ENCODE measurements around the gene TRERF1.

Gene TRERF1

GRCh38 chr6:42320762-42321161 is 131.0 kb downstream of the TRERF1 start:
- Histone ChIP-seq H3K4me3 (ENCODE audit: low read length) (no peak overlapping the region), H3K9ac (ENCODE audit: low read length) (no peak overlapping the region), H3K4me1 (ENCODE audit: control insufficient read depth, low read depth, low read length) (peaks cover 8% of the 10 kb centered on the region), H3K36me3 (ENCODE audit: control insufficient read depth, low read depth, low read length) (no peaks in the 10 kb centered on the region), H3K27ac (ENCODE audit: low read length) (no peak overlapping the region), H3K27me3 (ENCODE audit: control insufficient read depth, insufficient read depth, low read length) (no peaks in the 10 kb centered on the region), H3K9me3 (ENCODE audit: control insufficient read depth, low read depth, low read length) (no peaks in the 10 kb centered on the region)

- H3K9ac ChIP-seq (ENCODE audit: low read length) = no peak overlapping the region
- no peaks in the 10 kb centered on the region for H3K9me3 ChIP-seq (ENCODE audit: control insufficient read depth, low read depth, low read length)
- H3K4me1 ChIP-seq (ENCODE audit: control insufficient read depth, low read depth, low read length) = peaks cover 8% of the 10 kb centered on the region
- no peak overlapping the region for H3K4me3 ChIP-seq (ENCODE audit: low read length)
- no peaks in the 10 kb centered on the region for H3K27me3 ChIP-seq (ENCODE audit: control insufficient read depth, insufficient read depth, low read length)
- H3K27ac ChIP-seq (ENCODE audit: low read length) = no peak overlapping the region
- no peaks in the 10 kb centered on the region for H3K36me3 ChIP-seq (ENCODE audit: control insufficient read depth, low read depth, low read length)
These were observed 133.2 kb downstream of the TRERF1 start for GRCh38 chr6:42318480-42318879.

GRCh38 chr6:42316981-42317380 is 134.7 kb downstream of the TRERF1 start:
- Histone ChIP-seq H3K36me3 (ENCODE audit: control insufficient read depth, low read depth, low read length) (no peaks in the 10 kb centered on the region), H3K4me3 (ENCODE audit: low read length) (no peak overlapping the region), H3K9ac (ENCODE audit: low read length) (no peak overlapping the region), H3K4me1 (ENCODE audit: control insufficient read depth, low read depth, low read length) (peaks cover 8% of the 10 kb centered on the region), H3K27me3 (ENCODE audit: control insufficient read depth, insufficient read depth, low read length) (no peaks in the 10 kb centered on the region), H3K27ac (ENCODE audit: low read length) (no peak overlapping the region), H3K9me3 (ENCODE audit: control insufficient read depth, low read depth, low read length) (no peaks in the 10 kb centered on the region)

- Histone ChIP-seq H3K9ac (ENCODE audit: low read length) (no peak overlapping the region), H3K27me3 (ENCODE audit: control insufficient read depth, insufficient read depth, low read length) (no peaks in the 10 kb centered on the region), H3K27ac (ENCODE audit: low read length) (no peak overlapping the region), H3K4me1 (ENCODE audit: control insufficient read depth, low read depth, low read length) (peaks cover 8% of the 10 kb centered on the region), H3K9me3 (ENCODE audit: control insufficient read depth, low read depth, low read length) (no peaks in the 10 kb centered on the region), H3K36me3 (ENCODE audit: control insufficient read depth, low read depth, low read length) (no peaks in the 10 kb centered on the region), H3K4me3 (ENCODE audit: low read length) (no peak overlapping the region)
These were observed 135.4 kb downstream of the TRERF1 start for GRCh38 chr6:42315991-42316970.

- H3K4me1 ChIP-seq (ENCODE audit: control insufficient read depth, low read depth, low read length) = peaks cover 8% of the 10 kb centered on the region
- H3K9ac ChIP-seq (ENCODE audit: low read length) = no peak overlapping the region
- H3K36me3 ChIP-seq (ENCODE audit: control insufficient read depth, low read depth, low read length) = no peaks in the 10 kb centered on the region
- no peak overlapping the region for H3K4me3 ChIP-seq (ENCODE audit: low read length)
- H3K27me3 ChIP-seq (ENCODE audit: control insufficient read depth, insufficient read depth, low read length) = no peaks in the 10 kb centered on the region
- no peaks in the 10 kb centered on the region for H3K9me3 ChIP-seq (ENCODE audit: control insufficient read depth, low read depth, low read length)
- H3K27ac ChIP-seq (ENCODE audit: low read length) = no peak overlapping the region
These were observed 136.3 kb downstream of the TRERF1 start for GRCh38 chr6:42315259-42315990.

GRCh38 chr6:42314571-42315258 is 137.0 kb downstream of the TRERF1 start:
- H3K9me3 ChIP-seq (ENCODE audit: control insufficient read depth, low read depth, low read length) = no peaks in the 10 kb centered on the region
- H3K4me3 ChIP-seq (ENCODE audit: low read length) = no peak overlapping the region
- no peak overlapping the region for H3K9ac ChIP-seq (ENCODE audit: low read length)
- H3K27me3 ChIP-seq (ENCODE audit: control insufficient read depth, insufficient read depth, low read length) = no peaks in the 10 kb centered on the region
- H3K36me3 ChIP-seq (ENCODE audit: control insufficient read depth, low read depth, low read length) = no peaks in the 10 kb centered on the region
- H3K27ac ChIP-seq (ENCODE audit: low read length) = no peak overlapping the region
- H3K4me1 ChIP-seq (ENCODE audit: control insufficient read depth, low read depth, low read length) = peaks cover 8% of the 10 kb centered on the region

- peaks cover 8% of the 10 kb centered on the region for H3K4me1 ChIP-seq (ENCODE audit: control insufficient read depth, low read depth, low read length)
- no peaks in the 10 kb centered on the region for H3K9me3 ChIP-seq (ENCODE audit: control insufficient read depth, low read depth, low read length)
- no peak overlapping the region for H3K27ac ChIP-seq (ENCODE audit: low read length)
- H3K9ac ChIP-seq (ENCODE audit: low read length) = no peak overlapping the region
- H3K4me3 ChIP-seq (ENCODE audit: low read length) = no peak overlapping the region
- no peaks in the 10 kb centered on the region for H3K36me3 ChIP-seq (ENCODE audit: control insufficient read depth, low read depth, low read length)
- no peaks in the 10 kb centered on the region for H3K27me3 ChIP-seq (ENCODE audit: control insufficient read depth, insufficient read depth, low read length)
These were observed 137.7 kb downstream of the TRERF1 start for GRCh38 chr6:42313941-42314570.

- Histone ChIP-seq H3K4me1 (ENCODE audit: control insufficient read depth, low read depth, low read length) (peaks cover 8% of the 10 kb centered on the region), H3K9ac (ENCODE audit: low read length) (no peak overlapping the region), H3K27ac (ENCODE audit: low read length) (no peak overlapping the region), H3K9me3 (ENCODE audit: control insufficient read depth, low read depth, low read length) (no peaks in the 10 kb centered on the region), H3K27me3 (ENCODE audit: control insufficient read depth, insufficient read depth, low read length) (no peaks in the 10 kb centered on the region), H3K4me3 (ENCODE audit: low read length) (no peak overlapping the region), H3K36me3 (ENCODE audit: control insufficient read depth, low read depth, low read length) (no peaks in the 10 kb centered on the region)
These were observed 138.7 kb downstream of the TRERF1 start for GRCh38 chr6:42313038-42313437.

- no peak overlapping the region for H3K27ac ChIP-seq (ENCODE audit: low read length)
- peaks cover 5% of the 10 kb centered on the region for H3K4me1 ChIP-seq (ENCODE audit: control insufficient read depth, low read depth, low read length)
- no peak overlapping the region for H3K4me3 ChIP-seq (ENCODE audit: low read length)
- no peaks in the 10 kb centered on the region for H3K9me3 ChIP-seq (ENCODE audit: control insufficient read depth, low read depth, low read length)
- H3K9ac ChIP-seq (ENCODE audit: low read length) = no peak overlapping the region
- H3K27me3 ChIP-seq (ENCODE audit: control insufficient read depth, insufficient read depth, low read length) = no peaks in the 10 kb centered on the region
- no peaks in the 10 kb centered on the region for H3K36me3 ChIP-seq (ENCODE audit: control insufficient read depth, low read depth, low read length)
These were observed 144.6 kb downstream of the TRERF1 start for GRCh38 chr6:42307141-42307470.

GRCh38 chr6:42306439-42307140 is 145.1 kb downstream of the TRERF1 start:
- Histone ChIP-seq H3K9me3 (ENCODE audit: control insufficient read depth, low read depth, low read length) (no peaks in the 10 kb centered on the region), H3K9ac (ENCODE audit: low read length) (no peak overlapping the region), H3K4me1 (ENCODE audit: control insufficient read depth, low read depth, low read length) (peaks cover 5% of the 10 kb centered on the region), H3K4me3 (ENCODE audit: low read length) (no peak overlapping the region), H3K27ac (ENCODE audit: low read length) (no peak overlapping the region), H3K27me3 (ENCODE audit: control insufficient read depth, insufficient read depth, low read length) (no peaks in the 10 kb centered on the region), H3K36me3 (ENCODE audit: control insufficient read depth, low read depth, low read length) (no peaks in the 10 kb centered on the region)

Measured in iPS-18a (cell line).